DMS 273 (cell line): ENCODE measurements around the gene MTA1.
A peak's percentile ranks its signal among the peaks of the same experiment; 100 is the strongest.

Experiments used
- DNase-seq: peaks from one replicate; lab custom pipeline; 2025; ENCODE audit not compliant: unreplicated experiment; lab: John Stamatoyannopoulos, UW

The MTA1 gene

DNA sequence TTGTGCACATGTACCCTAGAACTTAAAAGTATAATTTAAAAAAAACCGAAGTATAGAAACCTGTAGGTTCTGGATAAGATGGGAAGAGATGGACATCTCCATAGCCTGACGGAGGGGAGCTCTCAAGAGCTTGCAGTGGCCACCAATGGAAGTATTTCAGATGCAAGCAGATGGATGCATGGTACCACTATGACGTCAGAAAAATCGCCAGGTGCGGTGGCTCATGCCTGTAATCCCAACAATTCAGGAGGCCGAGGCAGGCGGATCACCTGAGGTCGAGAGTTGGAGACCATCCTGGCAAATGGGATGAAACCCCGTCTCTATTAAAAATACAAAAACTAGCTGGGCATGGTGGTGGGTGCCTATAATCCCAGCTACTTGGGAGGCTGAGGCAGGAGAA, 17.9 kb upstream of the MTA1 start:
- DNase-seq: no peak

DNA sequence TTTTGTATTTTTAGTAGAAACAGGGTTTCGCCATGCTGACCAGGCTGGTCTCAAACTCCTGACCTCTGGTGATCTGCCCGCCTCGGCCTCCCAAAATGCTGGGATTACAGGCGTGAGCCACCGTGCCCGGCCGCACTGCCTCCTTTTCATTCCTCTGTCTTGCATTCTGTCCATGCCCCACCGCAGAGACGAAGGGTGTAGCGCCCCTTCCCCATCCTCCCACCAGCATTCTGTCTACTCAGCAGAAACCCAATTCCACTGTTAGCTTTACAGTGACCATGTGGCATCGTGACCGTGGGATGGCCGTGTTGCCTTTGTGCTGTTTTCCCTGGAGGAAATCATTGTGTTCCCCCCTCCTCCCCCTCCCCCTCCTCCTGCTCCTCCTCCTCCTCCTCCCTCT, 11.0 kb upstream of the MTA1 start:
- DNase-seq: no peak

GRCh38 chr14:105409364-105409763, 10.3 kb upstream of the MTA1 start:
- no peak for DNase-seq

DNA sequence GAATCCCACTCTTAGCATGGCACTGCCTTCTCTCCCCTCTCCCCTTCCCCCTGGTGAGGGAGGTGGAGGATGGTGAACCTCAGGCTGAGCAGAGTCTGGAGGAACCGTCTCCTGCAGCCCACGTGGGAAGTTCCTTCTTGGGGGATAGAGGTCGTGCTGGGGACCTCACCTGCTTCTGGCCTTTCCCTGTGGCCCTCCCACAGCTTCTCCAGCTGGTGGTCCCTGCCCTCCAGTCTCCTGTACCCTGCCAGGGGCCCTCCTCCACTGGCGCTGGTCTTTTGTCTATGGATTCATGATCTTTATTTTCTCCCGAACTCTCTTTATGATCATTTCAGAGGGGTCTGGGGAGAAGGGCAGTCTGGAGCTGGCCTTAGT, 9.0 kb upstream of the MTA1 start:
- no peak for DNase-seq

DNA sequence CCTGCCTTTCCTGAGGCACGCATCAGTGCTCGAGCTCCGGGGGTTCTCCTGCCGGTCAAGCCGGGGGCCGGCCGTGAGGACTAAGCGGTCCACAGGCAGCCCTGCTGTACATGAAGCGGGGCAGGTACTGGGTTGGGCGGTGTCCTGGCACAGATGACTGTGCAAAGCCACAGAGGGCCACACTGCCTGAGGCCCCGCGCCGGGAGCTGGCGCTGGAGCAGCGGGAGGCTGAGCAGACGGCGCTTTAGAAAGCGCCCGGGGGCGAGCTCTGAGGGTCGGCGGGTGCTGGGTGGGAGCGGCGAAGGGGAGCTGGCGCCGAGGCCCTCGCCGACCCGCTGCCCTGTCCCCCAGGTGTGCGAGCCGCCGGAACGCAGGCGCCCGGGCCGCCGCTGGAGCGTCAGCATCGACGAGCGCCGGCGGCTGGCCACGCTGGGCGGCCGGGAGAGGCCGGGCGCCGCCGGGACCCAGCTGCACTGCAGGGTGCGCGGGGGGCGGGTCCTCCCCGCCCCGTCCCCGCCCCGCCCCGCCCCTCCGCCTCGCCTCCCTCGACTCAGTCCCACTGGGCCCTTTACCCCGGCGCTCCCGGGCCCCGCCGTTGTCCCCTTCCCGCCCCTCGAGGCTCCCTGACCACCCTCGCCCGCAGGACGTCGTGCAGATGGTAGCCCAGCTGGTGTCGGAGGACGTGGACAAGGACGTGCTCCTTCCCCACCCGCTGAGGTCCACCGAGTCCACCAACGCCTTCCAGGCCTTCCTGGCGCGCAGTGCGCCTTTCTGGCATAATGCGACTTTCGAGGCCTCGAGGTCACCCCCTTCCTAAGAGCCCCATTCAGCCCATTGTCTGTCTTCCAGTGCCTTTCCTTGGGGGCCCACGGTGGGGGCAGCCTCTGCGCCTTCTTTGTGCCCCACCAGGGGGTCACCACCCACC, 8.3 kb upstream of the MTA1 start:
- DNase-seq: peak; percentile 73

DNA sequence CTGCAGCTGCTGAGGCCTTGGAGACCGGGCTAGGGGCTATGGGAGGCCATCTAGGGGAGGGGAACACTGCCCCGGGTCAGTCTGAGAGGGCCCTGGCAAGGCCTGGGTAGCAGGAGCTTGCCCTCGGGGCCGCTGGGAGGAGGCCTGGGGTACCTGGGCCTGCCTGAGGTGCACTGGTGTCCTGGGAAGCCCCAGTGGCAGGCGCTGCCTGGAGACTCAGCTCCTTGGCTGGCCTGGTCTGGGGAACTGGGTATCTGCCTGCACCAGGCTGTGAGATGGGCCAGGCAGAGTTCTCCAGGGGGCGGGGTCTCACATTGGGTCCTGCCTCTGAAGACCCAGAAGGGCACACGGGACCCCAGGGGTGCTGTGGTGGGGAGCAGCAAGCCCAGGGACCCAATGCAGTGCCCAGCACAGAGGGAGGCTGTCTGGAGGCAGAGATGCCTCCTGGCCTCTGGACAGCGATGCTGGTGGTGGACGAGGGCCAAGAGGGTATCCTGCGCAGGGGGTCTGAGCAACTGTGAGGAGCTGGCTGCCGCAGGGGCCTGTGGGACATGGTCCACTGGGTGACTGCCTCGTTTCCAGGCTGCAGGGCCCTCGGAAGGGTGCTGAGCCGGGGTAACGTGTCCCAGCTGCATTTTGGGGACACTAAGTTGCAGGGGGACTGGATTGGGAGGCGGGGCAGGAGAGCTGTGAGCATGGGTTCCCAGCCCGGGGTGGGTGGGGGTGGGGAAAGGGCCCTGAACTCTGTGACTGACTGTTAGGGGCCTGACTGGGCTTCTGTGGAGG, 7.4 kb upstream of the MTA1 start:
- no peak for DNase-seq

- DNase-seq: no peak
Measured at GRCh38 chr14:105412771-105413543, 6.7 kb upstream of the MTA1 start.

GRCh38 chr14:105413544-105413886, 6.1 kb upstream of the MTA1 start:
- no peak for DNase-seq

DNA sequence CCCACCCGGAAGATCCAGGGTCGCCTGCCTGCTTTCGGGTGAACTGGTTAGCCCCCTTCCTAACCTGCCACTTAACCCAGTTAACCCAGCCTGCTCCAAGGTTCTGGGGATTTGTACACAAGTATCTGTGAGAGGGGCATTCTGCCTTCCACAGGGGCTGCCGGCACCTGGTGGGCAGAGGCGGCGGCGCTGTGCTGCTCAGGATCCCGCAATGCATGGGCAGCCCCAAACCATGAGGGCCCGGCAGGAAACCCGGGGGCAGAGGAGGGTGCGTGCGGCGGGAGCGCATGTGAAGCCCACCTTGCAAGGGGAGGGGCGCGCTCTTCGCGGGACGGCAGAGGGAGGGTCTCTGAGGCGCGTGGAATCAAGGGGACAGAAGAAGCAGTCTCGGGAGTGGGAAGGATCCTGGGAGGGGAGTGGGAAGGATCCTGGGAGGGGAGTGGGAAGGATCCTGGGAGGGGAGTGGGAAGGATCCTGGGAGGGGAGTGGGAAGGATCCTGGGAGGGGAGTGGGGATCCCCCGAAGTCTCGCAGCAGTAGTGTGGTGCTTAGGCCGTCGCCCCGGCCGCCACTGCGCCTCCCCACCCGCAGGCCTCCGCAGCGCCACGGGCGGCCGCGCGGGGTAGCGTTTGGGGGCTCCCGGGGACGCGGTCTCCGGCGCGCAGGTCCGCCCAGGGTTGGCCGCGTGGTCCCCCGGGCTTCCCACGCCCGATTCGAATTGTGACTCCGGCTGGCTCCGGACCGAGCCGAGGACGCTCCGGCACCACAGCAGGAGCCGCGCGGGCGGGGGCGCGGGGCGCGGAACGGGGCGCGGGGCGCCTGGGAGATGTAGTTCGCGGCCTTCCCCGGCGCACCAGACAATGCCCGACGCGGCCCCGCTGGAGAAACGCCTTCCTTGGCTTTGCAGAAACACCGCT, 4.9 kb upstream of the MTA1 start:
- DNase-seq: peak; percentile 92

DNA sequence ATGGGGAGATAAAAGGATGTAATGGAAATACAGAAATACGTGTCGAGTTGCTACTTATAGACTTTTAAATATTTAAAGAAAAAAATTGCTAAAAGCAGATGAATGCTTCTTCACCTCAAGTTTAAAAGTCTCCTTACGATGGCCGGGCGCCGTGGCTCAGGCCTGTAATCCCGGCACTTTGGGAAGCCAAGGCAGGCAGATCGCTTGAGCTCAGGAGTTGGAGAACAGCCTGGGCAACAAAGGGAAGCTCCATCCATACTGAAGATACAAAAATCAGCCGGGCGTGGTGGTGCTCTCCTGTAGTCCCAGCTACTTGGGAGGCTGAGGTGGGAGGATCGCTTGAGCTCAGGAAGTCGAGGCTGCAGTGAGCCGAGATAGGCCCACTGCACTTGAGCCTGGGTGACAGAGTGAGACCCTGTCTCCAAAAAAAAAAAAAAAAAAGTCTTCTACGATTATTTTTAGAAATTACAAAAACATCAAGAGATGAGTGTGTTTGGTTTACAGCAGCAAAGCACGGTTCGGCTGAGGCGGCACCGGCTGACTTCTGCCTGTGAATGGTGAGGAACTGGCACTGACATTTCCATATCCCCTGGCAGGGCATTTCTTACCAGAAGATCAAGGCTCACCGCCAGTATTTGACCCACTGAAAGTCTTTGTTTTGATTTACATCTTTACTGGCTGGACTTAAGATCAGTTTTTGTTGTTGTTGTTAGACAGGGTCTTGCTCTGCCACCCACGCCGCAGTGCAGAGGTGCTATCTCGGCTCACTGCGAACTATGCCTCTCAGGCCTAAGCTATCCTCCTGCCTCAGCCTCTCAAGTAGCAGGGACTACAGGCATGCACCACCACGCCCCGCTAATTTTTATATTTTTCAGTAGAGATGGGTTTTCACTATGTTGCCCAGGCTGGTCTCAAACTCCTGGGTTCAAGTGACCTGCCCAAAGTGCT, 3.9 kb upstream of the MTA1 start:
- DNase-seq: no peak

GRCh38 chr14:105416671-105417070, 3.0 kb upstream of the MTA1 start:
- DNase-seq: no peak

- no peak for DNase-seq
Measured at GRCh38 chr14:105417690-105418121, 1.9 kb upstream of the MTA1 start.

GRCh38 chr14:105418269-105419194, 1.1 kb upstream of the MTA1 start:
- peak; percentile 58 for DNase-seq

DNA sequence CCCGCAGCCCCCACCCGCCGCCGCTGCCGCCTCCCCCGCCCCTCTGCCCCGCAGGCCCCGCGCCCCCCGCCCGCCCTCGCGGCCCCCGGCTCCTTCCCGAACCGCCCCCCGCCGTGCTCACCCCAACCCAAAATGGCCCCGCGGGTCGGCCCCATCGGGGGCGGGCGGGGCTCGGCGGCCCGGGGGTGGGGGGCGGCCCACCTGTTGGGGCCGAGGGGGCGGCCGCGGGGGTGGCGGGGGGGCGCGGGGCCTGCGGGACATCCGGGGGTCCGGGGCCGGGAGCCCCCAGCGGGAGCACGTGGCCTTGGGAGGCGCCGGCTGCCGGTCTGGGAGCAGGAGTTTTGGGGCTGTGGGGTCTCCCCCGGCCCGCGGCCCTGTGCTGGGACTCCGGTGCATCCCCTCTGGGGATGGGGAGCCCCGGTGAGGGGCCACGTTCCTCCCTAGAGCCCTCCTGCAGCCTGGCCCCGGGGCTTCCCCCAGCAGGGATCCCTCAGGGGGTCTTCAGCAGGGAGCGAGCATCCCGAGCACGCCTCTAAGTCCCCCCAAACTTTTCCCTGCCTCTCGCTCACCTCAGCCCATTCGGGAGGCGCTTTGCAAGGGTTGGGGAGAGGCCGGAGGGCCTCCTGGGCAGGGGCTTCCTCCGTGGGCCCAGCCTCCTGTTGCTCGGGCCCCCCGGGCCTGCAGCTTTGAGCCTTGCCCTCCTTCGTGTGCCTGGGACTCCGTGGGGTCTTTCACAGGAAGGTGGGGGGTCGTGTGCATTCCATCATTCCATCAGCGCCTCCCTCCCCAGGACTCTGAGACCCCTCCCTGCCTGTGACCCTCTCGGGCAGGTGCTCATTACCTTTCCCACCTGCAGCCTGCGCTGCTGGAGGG, 710 bp downstream of the MTA1 start:
- DNase-seq: no peak

DNA sequence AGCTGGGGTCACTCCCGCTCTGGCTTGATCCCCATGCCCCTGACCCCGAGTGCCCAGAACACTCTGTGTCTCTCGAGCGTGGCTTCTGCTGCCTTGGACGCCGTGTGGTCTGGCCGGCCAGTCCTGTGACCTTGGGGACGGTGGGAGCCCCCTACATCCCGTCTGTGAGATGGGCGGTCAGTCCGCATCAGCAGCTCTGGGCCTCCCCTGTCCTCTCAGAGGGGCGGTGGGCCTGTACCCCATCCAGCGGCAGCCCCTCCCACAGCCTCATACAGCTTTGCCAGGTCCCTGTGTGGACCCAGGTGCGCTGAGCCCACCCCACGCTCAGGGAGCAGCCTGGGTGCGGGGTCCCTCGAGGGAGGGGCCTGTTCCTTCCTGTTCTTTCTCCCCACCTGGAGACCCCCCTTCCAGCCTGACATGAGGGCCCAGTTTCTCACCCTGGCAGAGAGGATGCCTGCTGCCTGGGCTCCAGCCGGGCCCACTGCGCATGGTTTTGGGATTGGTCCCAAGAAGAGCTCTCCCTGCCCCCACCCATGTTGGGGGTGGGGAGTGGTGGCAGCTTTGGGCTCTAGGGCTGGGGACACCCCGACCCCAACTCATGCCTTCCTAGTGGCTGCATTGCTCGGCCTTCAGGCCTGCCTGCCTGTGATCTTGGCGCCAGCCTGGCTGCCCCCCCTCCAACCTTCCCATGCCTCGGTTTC, 1.5 kb downstream of the MTA1 start:
- no peak for DNase-seq

GRCh38 chr14:105421723-105422615, 2.3 kb downstream of the MTA1 start:
- no peak for DNase-seq
